Glutamatergic neuron (in vitro differentiated cells): ENCODE results near the gene EGFL8. TPM values are rescaled to one million over a fixed set of nuclear protein-coding genes. Genes with fewer than 3 reads are reported as not detected.

ENCODE experiments used
- DNase-seq: peaks from one replicate; pipeline ENCODE4 v3.0.0; 2022
- H3K27ac Mint-ChIP-seq: one replicate; pipeline ENCODE4 v1.8.0; 2020; ENCODE audit warnings: mild to moderate bottlenecking, mixed read lengths, inconsistent platforms; ENCODE audit not compliant: unreplicated experiment
- H3K27me3 Mint-ChIP-seq: one replicate; pipeline ENCODE4 v1.8.0; 2020; ENCODE audit warnings: mild to moderate bottlenecking, moderate library complexity, mixed read lengths, inconsistent platforms; ENCODE audit not compliant: unreplicated experiment
- H3K36me3 Mint-ChIP-seq: one replicate; pipeline ENCODE4 v1.8.0; 2020; ENCODE audit warnings: mild to moderate bottlenecking, mixed read lengths, inconsistent platforms; ENCODE audit not compliant: unreplicated experiment
- H3K4me1 Mint-ChIP-seq: one replicate; pipeline ENCODE4 v1.8.0; 2020; ENCODE audit warnings: mild to moderate bottlenecking, low read depth, mixed read lengths, inconsistent platforms; ENCODE audit not compliant: unreplicated experiment
- H3K4me3 Mint-ChIP-seq: one replicate; pipeline ENCODE4 v1.8.0; 2020; ENCODE audit warnings: mild to moderate bottlenecking, mixed read lengths, inconsistent platforms; ENCODE audit not compliant: unreplicated experiment
- H3K9me3 Mint-ChIP-seq: one replicate; pipeline ENCODE4 v1.8.0; 2020; ENCODE audit warnings: mild to moderate bottlenecking, moderate library complexity, mixed read lengths, inconsistent platforms; ENCODE audit not compliant: unreplicated experiment
- total RNA-seq: library from RNA; stranded (reverse); fragmentation: NEBNext Ultra II Directional; extraction: Animal tissue kit (Norgen Biotek cat#: 25700); gene quantifications from one replicate; pipeline ENCODE4 v1.2.1, GENCODE V29; 2021; ENCODE audit not compliant: unreplicated experiment
- TF ChIP-seq, protein P1 (sequence below): fragments of 200-600 bp; sonication (generic); IDR thresholded peaks from one replicate; pipeline ENCODE4 v1.5.0; 2021; ENCODE audit not compliant: partially characterized antibody, unreplicated experiment

EGFL8 gene
- total RNA-seq, 1 donor from 2014 or later: 23.0 TPM

DNA sequence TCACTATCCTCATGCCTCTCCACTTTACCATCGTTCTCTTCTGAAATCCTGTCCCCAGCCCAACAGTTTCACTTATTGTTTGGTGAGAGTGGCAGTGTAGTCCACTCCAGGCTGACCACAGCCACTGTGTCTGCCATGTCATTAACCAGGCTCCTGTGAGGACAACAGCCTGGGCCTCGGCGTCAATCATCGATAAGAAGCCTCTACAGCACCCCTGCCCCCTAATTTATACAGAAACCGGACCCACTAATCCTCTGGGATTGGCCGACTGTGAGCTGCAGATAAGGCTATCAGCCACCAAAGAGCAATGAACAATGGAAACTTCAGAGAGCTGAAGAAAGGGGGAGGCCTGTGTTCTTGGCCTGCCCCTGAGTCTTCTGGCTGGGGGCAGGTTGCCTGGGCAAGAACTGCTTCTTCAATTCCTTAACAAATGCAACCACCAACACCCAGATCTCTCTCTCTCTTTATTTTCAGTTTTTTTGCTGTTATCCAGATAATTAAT lies 3.4 kb downstream of the EGFL8 start:
- DNase-seq: no peak
- peaks cover 12% of the 10 kb centered on the region for H3K4me1 Mint-ChIP-seq
- peaks cover 6% of the 10 kb centered on the region for H3K36me3 Mint-ChIP-seq
- TF ChIP-seq, protein P1, sequence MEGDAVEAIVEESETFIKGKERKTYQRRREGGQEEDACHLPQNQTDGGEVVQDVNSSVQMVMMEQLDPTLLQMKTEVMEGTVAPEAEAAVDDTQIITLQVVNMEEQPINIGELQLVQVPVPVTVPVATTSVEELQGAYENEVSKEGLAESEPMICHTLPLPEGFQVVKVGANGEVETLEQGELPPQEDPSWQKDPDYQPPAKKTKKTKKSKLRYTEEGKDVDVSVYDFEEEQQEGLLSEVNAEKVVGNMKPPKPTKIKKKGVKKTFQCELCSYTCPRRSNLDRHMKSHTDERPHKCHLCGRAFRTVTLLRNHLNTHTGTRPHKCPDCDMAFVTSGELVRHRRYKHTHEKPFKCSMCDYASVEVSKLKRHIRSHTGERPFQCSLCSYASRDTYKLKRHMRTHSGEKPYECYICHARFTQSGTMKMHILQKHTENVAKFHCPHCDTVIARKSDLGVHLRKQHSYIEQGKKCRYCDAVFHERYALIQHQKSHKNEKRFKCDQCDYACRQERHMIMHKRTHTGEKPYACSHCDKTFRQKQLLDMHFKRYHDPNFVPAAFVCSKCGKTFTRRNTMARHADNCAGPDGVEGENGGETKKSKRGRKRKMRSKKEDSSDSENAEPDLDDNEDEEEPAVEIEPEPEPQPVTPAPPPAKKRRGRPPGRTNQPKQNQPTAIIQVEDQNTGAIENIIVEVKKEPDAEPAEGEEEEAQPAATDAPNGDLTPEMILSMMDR: no peak
- peak overlapping the region; percentile 45 for H3K27ac Mint-ChIP-seq
- peak overlapping the region; percentile 13 for H3K4me3 Mint-ChIP-seq
- H3K9me3 Mint-ChIP-seq: peaks cover 18% of the 10 kb centered on the region
- peaks cover 14% of the 10 kb centered on the region for H3K27me3 Mint-ChIP-seq

DNA sequence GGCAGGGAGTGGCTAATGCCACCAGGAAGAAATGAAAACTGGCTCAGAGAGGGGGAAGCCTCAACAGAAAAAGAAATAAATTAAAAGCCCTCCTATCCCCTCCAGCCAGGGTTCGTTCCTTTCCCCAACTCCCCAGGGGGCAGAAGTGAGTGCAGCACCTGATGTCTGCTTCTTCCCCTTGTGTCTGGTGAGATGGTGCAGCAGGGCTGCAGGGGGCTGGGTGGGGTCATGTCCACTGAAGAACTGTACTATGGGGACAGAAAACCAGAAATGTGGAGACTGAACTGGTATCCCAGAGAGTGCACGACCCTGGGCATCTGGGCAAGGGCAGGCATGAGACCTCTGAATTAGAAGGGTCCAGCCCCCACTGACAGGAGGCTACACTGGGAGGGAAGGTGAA lies 4.0 kb downstream of the EGFL8 start:
- Mint-ChIP-seq H3K4me1 (peaks cover 12% of the 10 kb centered on the region), H3K27me3 (peaks cover 10% of the 10 kb centered on the region), H3K9me3 (peaks cover 17% of the 10 kb centered on the region), H3K36me3 (peaks cover 6% of the 10 kb centered on the region), H3K27ac (no peak overlapping the region), H3K4me3 (peak overlapping the region; percentile 13)
- no peak for DNase-seq
- TF ChIP-seq, protein P1: no peak

DNA sequence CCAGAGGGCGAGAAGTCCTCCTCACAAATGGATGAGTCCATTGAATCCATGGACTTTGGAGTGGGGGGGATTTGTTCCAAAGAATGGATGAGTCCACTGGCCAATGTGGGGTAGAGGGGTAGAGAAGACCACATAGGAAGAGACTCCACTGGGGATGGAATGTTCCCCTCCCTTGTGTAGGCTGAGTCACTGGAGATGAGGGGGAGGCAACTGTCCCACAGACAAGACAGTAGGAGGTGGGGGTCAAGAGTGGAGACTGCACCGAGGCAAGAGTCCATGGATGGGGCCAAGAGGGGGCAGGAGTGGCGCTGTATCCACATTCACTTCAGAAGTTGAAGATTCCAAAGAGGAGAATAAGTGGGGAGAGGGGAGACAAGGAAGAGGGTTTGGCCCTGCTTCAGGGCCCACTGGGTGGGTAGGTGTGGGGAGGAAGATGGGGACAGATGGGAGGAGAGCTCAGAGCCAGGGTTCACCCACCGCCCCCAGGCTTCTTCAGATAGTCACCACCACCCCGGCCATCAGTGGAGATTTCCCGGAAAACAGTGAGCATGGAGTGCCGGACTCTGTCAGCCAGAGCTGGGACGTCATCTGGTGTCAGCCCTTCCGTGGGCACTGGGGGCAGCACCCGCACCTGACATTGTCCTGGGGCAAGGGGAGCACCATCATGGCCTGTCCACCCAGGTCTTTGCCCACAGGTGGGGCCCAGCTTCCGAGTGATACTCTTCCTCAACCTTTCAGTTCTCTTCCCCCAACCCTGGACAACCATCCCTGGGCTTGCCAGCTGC lies 4.6 kb downstream of the EGFL8 start:
- peaks cover 10% of the 10 kb centered on the region for H3K27me3 Mint-ChIP-seq
- H3K27ac Mint-ChIP-seq: no peak overlapping the region
- H3K4me3 Mint-ChIP-seq: peak overlapping the region; percentile 38
- peaks cover 15% of the 10 kb centered on the region for H3K9me3 Mint-ChIP-seq
- DNase-seq: no peak
- H3K4me1 Mint-ChIP-seq: peaks cover 12% of the 10 kb centered on the region
- TF ChIP-seq, protein P1: no peak
- peaks cover 6% of the 10 kb centered on the region for H3K36me3 Mint-ChIP-seq

DNA sequence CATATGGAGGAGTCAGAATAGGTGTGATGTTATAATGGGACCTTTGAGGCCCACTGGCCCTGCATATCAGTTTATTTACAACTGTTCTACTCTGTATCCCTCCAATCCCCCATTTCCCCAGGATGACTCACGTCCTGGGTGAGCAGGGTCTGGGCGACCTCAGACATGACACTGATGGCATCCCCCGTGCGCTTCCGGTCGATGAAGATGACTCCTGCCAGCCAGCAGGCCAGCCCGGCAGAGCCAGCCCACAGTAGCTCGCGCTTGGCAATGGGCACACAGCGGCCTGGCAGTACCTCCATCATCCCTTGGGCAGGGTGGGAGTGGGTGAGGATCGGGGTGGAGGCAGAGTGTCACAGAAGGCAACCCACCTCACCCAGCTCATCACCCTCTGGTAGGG lies 5.9 kb downstream of the EGFL8 start:
- H3K27ac Mint-ChIP-seq: no peak overlapping the region
- TF ChIP-seq, protein P1: no peak
- H3K9me3 Mint-ChIP-seq: peaks cover 19% of the 10 kb centered on the region
- peaks cover 6% of the 10 kb centered on the region for H3K36me3 Mint-ChIP-seq
- H3K27me3 Mint-ChIP-seq: peaks cover 6% of the 10 kb centered on the region
- no peak for DNase-seq
- H3K4me3 Mint-ChIP-seq: no peak overlapping the region
- H3K4me1 Mint-ChIP-seq: peaks cover 21% of the 10 kb centered on the region

- peaks cover 23% of the 10 kb centered on the region for H3K4me1 Mint-ChIP-seq
- H3K36me3 Mint-ChIP-seq: peaks cover 6% of the 10 kb centered on the region
- H3K9me3 Mint-ChIP-seq: peaks cover 13% of the 10 kb centered on the region
- TF ChIP-seq, protein P1: no peak
- H3K27ac Mint-ChIP-seq: no peak overlapping the region
- no peak for DNase-seq
- peak overlapping the region; percentile 18 for H3K4me3 Mint-ChIP-seq
- peaks cover 6% of the 10 kb centered on the region for H3K27me3 Mint-ChIP-seq
Observed at GRCh38 chr6:32171234-32171633, 6.8 kb downstream of the EGFL8 start.
